Measurements from ENCODE around the gene FCHSD1. TPM values are rescaled to one million over a fixed set of nuclear protein-coding genes. Genes with fewer than 3 reads are reported as not detected.

FCHSD1 gene
- total and polyA plus RNA-seq, 7 donors, result 1.3 to 2.4 (median 1.4) TPM

GRCh38 chr5:141691286-141691866, 40.2 kb upstream of the FCHSD1 start:
- H3K27ac ChIP-seq, result no peak overlapping the region
- H3K4me1 ChIP-seq, result peaks cover 4% of the 10 kb centered on the region
- H3K4me3 ChIP-seq, result no peak overlapping the region
- no peak for ATAC-seq
- no peaks in the 10 kb centered on the region for H3K9me3 ChIP-seq
- 68 to 73% (median 70%) methylated on average over 9 of the region's 9 CpGs for WGBS, 3 donors
- no peak for TF ChIP-seq CTCF (IDR thresholded peaks at IDR 0.05)
- peaks cover 0 to 3% (median 2%) of the 10 kb centered on the region in 3 donors for H3K27me3 ChIP-seq (ENCODE audit: insufficient read depth in 3 of 3, low read length in 2 of 3)
- H3K36me3 ChIP-seq (ENCODE audit: insufficient read depth in 1 of 2, low read depth in 1 of 2), result no peaks in the 10 kb centered on the region
- intact Hi-C loops (cut with DNase I), result no loop called here
- DNase-seq, result no peak

- WGBS, 3 donors, result 66 to 86% (median 72%) methylated on average over 3 of the region's 3 CpGs
- intact Hi-C loops (cut with DNase I), result no loop called here
- ATAC-seq (no peak), DNase-seq (no peak)
- Histone ChIP-seq H3K27ac (no peak overlapping the region), H3K36me3 (ENCODE audit: insufficient read depth in 1 of 2, low read depth in 1 of 2) (no peaks in the 10 kb centered on the region), H3K4me1 (peaks cover 3% of the 10 kb centered on the region), H3K9me3 (no peaks in the 10 kb centered on the region), H3K4me3 (no peak overlapping the region), H3K27me3 (ENCODE audit: insufficient read depth in 3 of 3, low read length in 2 of 3) (peaks cover 1 to 8% (median 2%) of the 10 kb centered on the region in 3 donors)
- TF ChIP-seq CTCF (IDR thresholded peaks at IDR 0.05), result no peak
These were observed 35.6 kb upstream of the FCHSD1 start for GRCh38 chr5:141686648-141687416.

GRCh38 chr5:141685591-141685990, 34.4 kb upstream of the FCHSD1 start:
- TF ChIP-seq CTCF (IDR thresholded peaks at IDR 0.05), result no peak
- DNase-seq (no peak), ATAC-seq (no peak)
- Histone ChIP-seq H3K9me3 (no peaks in the 10 kb centered on the region), H3K27me3 (ENCODE audit: insufficient read depth in 3 of 3, low read length in 2 of 3) (peaks cover 1 to 18% (median 2%) of the 10 kb centered on the region in 3 donors), H3K4me3 (no peak overlapping the region), H3K4me1 (peaks cover 3% of the 10 kb centered on the region), H3K27ac (no peak overlapping the region), H3K36me3 (ENCODE audit: insufficient read depth in 1 of 2, low read depth in 1 of 2) (no peaks in the 10 kb centered on the region)
- intact Hi-C loops (cut with DNase I), result no loop called here
- 86 to 91% (median 88%) methylated on average over 1 of the region's 1 CpG for WGBS, 3 donors

- no peak for ATAC-seq
These were observed 32.5 kb upstream of the FCHSD1 start for GRCh38 chr5:141683596-141684141.

More at GRCh38 chr5:141683596-141684141, 32.5 kb upstream of the FCHSD1 start:
- intact Hi-C loops (cut with DNase I), result no loop called here
- Histone ChIP-seq H3K27me3 (ENCODE audit: insufficient read depth in 3 of 3, low read length in 2 of 3) (peaks cover 0 to 20% (median 1%) of the 10 kb centered on the region in 3 donors), H3K4me1 (peaks cover 3% of the 10 kb centered on the region), H3K9me3 (no peaks in the 10 kb centered on the region), H3K4me3 (no peak overlapping the region), H3K27ac (no peak overlapping the region), H3K36me3 (ENCODE audit: insufficient read depth in 1 of 2, low read depth in 1 of 2) (no peaks in the 10 kb centered on the region)
- no peak for TF ChIP-seq CTCF (IDR thresholded peaks at IDR 0.05)
- DNase-seq, result no peak
